GM19452 (cell line): Measurements from ENCODE around the gene ITPK1.

Experiments used
- ATAC-seq: cut with Tn5 transposase; IDR thresholded peaks from one replicate; pipeline ENCODE4 v1.9.1; 2021; ENCODE audit not compliant: unreplicated experiment

Gene ITPK1

DNA sequence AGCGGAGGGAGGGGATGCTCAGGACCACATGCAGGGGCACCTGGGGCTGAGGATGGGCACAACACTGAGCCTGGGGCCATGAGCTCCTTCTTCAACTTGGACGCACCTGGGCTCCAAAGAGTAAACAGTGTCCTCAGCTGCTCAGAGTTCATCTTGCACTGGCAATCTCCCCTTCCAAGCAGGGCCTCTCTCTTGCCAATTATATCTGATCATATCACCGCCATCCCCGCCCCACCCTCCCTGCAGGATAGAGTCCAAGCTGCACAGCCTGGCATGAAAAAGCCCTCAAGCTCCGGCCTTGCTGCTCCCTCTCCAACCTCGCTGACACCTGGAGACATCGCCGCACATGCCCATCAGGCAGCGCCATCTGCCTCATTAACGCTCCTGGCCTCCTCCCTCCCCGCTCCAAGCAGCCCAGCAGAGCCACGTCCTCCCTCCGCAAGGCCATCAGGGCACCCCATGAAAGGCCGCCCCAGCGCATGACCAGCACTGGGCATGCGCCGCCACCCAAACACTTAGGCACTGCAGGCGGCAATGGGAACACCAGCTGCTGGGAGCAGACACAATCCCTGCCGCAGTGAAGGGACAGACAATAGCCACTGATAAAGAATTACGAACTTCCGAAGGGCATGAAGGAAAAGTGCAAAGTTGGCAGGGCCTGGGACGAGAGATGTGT, 103.9 kb downstream of the ITPK1 start:
- no peak for ATAC-seq

GRCh38 chr14:93011141-93011529, 104.6 kb downstream of the ITPK1 start:
- no peak for ATAC-seq

DNA sequence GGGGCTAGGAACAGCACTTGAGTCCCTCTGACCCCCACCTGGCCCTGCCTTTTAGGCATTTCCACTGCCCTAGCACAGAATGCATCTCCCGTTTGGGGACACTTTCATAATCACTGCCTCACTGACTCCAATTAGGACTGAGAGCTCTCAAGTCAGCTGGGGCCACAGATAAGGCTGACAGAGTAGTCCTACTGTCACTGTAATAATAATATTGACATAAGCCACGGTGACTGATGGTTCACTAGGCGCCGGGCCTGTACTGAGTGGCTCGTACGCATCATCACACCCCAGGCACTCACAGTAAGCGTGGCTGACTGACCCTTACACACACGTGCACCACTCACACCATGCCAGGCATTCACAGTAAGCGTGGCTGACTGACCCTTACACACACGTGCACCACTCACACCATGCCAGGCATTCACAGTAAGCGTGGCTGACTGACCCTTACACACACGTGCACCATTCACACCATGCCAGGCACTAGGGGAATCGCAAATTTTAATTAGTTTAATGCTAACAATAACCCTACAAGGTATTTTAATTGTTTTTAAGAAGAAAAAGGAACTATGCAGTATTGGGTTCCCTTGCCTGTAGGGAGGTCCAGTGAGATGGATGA, 105.1 kb downstream of the ITPK1 start:
- ATAC-seq = no peak

DNA sequence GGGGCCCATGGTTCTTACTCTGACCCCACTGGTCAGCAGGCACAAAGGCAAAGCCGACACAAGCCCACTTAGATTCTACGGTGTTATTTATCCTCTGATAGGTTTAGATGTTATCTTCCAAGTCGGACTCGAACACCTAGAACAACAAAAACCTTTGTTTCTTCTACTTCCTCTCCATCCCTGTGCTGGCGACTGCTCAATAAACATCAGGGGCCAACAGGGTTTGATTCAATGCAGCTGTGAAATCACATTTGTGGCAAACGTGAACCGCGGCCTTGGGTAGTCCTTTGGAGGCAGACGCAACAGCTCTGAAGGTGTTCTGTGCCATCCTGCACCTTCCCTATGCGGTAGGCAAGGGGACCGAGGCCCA, 105.6 kb downstream of the ITPK1 start:
- no peak for ATAC-seq

DNA sequence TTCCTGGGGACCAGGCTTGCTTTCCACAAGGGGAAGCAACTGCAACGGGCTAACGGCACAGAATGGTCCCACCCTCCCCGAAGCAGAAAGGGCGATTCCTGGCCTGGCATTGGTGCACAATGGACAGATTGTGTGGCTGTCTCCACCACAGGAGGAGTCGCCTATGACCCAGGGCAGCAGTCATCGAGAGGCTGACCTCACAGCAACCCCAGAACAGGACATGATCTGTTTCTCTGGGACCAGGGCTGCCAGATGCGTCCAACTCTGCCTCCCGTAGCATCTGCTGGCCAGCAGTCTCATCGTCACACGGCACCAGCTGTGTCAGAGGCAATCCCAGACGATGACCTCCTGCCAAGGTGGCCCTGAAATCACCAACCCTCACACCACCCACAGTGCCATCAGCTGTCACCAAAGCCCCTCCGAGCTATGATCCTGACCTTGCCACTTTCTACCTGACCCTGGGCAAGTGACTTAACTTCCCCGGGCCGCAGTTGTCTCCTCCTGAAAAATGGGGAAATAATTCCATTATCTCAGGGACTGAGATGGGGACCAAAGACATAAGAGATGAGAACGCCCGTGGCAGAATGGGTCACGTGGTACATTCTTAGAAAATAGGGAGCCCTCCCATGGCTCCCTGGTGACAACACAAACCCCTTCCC, 106.1 kb downstream of the ITPK1 start:
- no peak for ATAC-seq

GRCh38 chr14:93008381-93008780, 107.3 kb downstream of the ITPK1 start:
- ATAC-seq = no peak

GRCh38 chr14:93007225-93007997, 108.3 kb downstream of the ITPK1 start:
- no peak for ATAC-seq

- ATAC-seq = no peak
Observed at GRCh38 chr14:93006567-93007051, 109.1 kb downstream of the ITPK1 start.

DNA sequence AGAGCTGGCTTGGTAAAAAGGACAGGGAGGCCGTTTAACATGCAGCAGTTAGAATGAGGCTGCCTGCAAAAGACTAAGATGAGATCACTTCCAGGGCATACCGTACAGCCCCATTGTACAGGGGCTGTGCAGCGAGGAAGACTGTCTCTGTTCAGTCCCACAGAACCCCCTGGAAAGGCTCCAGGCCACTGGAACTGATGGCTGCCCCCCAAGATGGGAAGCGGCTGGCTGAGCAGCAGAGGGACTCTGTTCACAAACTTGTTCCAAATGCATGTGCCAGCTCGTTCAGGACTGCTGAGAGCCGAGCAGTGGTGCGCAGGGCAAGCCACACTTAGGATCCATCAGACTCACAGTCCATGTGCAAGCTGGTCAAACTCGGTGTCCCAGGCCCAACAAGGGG, 109.9 kb downstream of the ITPK1 start:
- ATAC-seq = no peak

GRCh38 chr14:93005135-93005813, 110.5 kb downstream of the ITPK1 start:
- no peak for ATAC-seq

DNA sequence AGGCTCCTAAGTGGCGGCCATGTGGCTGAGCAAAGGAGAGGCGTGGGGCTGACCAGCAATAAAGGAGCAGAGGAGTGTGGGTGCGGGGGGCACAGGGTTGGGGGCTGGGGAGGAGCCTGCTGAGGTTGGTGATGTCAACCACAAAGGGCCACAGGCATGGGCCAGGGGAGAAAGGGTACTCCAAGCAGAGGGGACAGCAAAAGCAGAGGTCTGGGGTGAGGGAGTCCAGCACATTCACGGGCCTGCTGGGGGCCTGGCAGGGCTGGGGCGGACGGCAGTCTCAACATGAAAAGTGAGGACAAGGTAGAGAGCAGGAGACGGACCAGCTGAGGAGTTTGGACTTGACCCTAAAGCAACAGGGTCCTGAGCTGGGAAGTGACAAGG, 111.0 kb downstream of the ITPK1 start:
- no peak for ATAC-seq

GRCh38 chr14:93003945-93004698, 111.6 kb downstream of the ITPK1 start:
- no peak for ATAC-seq

- ATAC-seq = no peak
Observed at GRCh38 chr14:93002851-93003298, 112.8 kb downstream of the ITPK1 start.

- no peak for ATAC-seq
Observed at GRCh38 chr14:93002049-93002448, 113.7 kb downstream of the ITPK1 start.

DNA sequence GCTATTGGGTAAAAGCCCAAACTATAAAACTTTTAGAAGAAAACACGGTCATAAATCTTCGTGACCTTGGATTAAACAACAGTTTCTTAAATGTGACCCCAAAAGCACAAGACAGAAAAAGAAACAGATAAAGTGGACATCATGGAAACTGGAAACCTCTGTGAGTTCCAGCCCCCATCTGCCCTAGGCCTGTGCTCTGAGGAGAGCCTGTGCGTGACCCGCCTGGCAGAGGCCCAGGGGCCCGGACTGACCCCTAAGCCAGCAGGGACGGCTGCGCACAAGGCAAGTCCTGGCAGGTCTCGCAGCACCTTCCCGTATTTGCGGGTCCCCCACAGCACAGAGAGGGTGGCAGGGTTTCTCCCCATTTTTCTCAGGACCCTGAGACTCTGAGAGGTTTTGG, 116.8 kb downstream of the ITPK1 start:
- ATAC-seq = no peak

DNA sequence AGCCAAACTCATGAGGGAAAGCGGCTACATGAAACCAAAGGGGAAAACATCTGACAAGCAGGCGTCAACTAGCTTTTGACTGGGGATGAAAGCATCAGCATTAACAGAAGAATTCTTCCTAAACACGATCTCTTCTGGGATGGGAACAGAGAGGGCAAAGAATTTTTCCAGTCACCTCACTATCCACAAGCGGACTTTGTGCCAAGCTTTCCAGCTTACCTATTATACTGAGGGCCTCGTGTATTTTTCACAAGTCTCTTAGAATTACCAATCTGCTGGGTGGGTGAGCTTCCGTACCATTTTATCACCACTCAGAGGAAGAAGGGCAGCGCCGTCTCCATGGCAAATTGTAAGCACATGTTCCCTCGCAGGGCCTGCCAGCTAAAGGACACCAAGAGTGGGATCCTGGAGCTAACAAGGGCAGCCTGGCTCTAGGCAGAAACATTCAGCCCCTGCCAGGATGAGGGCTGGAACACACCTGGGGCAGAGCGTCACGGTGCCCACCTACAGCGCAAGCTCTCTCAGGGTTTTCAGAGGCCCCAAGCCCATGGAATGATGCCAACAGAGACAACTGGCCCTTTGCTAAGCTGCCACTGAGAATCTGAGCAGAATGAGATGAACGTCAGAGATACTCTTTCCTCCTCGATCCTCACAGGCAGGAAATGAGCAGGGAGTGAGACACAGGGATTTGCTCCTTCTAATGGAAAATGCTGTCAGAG, 118.2 kb downstream of the ITPK1 start:
- no peak for ATAC-seq

DNA sequence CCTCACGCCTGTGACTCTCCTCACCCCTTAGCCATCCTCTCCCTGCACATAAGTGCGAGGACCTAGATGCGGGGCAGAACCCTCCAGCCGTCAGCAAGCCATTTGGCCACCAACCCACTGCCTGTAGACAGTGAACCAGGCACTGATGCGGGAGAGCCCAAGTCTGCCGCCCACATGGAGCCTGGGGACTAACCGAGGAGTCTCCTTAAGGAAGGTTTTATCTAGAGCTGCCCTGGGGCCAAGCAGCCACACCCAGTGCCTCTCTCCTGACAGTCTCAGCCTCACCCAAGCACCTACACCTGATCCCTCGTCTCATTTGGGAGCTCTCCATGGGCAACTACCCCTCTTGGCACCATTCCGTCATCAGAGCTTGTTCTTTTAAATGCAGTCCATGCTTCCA, 120.1 kb downstream of the ITPK1 start:
- ATAC-seq = no peak

DNA sequence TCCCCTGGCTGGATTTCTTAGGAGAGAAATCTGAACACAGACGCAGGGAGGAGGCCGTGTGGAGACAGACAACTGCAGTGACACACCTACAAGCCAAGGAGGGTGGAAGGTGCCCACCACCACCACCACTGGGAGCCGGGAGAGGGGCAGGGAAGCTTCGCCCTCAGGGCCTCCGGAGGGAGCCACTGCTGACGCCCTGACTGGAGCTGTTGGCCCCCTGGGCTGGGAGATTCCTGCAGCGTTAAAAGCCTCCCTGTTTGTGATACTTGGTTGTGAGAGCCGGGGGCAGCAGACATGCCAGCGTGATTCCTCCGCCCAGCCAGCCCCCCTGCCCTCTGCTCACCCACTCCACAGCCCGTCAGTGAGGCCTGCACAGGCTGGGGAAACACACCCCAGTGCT, 120.8 kb downstream of the ITPK1 start:
- no peak for ATAC-seq

DNA sequence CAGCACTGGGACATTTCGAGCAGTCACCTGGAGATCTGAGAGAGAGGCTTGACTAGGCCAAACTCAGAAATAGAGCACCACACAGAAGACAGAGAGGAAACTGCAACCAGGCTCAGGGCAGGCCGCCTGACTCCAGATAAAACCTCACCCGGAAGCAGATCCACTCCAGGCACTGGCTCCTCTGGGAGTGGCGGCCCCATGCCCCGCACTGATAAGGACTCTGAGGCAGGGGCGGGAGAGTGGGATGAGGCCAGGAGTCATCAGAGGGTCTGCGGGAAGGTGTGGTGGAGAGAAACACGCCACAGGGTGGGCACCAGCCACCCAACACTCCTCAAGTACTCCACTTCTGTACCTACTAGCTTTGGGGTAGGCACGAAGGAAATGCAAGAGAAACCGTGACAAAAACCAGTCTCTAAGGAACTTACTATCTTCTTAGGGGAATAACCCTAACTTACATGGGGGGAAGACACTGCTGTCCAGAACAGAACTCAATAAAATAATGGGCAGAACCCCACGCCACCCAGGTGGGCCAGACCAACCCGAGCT, 121.5 kb downstream of the ITPK1 start:
- no peak for ATAC-seq
